ENCODE results near the gene TNFAIP8.

DNA sequence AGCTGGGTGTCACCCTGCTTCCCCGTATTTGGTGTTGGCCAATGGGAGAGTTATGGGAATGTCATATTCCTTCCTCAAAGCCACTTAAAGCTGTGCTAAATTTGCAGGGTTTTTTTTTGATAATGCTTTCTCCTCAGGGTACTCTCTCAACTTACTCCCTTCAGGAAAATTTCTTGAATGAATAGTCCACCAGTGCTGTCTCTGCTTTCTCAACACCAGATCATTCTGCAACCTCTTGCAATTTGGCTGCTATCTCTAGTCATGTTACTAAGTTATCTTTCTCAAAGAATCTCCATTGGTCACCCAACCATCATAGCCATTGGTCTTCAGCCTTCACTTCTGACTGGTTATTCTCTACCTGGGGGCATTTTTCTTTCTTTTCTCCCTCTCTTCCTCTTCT lies 13.4 kb upstream of the TNFAIP8 start:
- TF ChIP-seq, protein P1, sequence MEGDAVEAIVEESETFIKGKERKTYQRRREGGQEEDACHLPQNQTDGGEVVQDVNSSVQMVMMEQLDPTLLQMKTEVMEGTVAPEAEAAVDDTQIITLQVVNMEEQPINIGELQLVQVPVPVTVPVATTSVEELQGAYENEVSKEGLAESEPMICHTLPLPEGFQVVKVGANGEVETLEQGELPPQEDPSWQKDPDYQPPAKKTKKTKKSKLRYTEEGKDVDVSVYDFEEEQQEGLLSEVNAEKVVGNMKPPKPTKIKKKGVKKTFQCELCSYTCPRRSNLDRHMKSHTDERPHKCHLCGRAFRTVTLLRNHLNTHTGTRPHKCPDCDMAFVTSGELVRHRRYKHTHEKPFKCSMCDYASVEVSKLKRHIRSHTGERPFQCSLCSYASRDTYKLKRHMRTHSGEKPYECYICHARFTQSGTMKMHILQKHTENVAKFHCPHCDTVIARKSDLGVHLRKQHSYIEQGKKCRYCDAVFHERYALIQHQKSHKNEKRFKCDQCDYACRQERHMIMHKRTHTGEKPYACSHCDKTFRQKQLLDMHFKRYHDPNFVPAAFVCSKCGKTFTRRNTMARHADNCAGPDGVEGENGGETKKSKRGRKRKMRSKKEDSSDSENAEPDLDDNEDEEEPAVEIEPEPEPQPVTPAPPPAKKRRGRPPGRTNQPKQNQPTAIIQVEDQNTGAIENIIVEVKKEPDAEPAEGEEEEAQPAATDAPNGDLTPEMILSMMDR (IDR thresholded peaks at IDR 0.05): no peak
- TF ChIP-seq POLR2A (IDR thresholded peaks at IDR 0.05; ENCODE audit: low read depth) (no peak), POLR2AphosphoS5 (IDR thresholded peaks at IDR 0.05) (no peak), EP300 (IDR thresholded peaks at IDR 0.05) (no peak)

All from esophagus muscularis mucosa (tissue), 4 donors.